Stimulated activated memory B cell treated with anti-CD40 and anti-IgM and Interleukin-4, amounts not matched to agents 10 μg/mL and 1 μg/mL and 100 μg/mL, for 72 hours (primary cell): ENCODE data around the gene SLC11A2.

Experiments used
- ATAC-seq: fragments of 150-1000 bp; cut with Tn5 transposase; 2 replicates; pipeline ENCODE4 v1.10.0; 2021
- H3K27ac Mint-ChIP-seq: one replicate; pipeline ENCODE4 v1.8.0; 2022; ENCODE audit warnings: mild to moderate bottlenecking, mixed read lengths
- H3K27me3 Mint-ChIP-seq: one replicate; pipeline ENCODE4 v1.8.0; 2022; ENCODE audit warnings: mixed read lengths
- H3K36me3 Mint-ChIP-seq: one replicate; pipeline ENCODE4 v1.8.0; 2022; ENCODE audit warnings: mixed read lengths
- H3K4me1 Mint-ChIP-seq: one replicate; pipeline ENCODE4 v1.8.0; 2022; ENCODE audit warnings: mixed read lengths
- H3K4me3 Mint-ChIP-seq: one replicate; pipeline ENCODE4 v1.8.0; 2022; ENCODE audit warnings: mild to moderate bottlenecking, moderate library complexity, mixed read lengths
- H3K9me3 Mint-ChIP-seq: one replicate; pipeline ENCODE4 v1.8.0; 2022; ENCODE audit warnings: mixed read lengths

SLC11A2 gene

GRCh38 chr12:51025836-51026638, at the start of gene SLC11A2:
TSS of gene SLC11A2 (minus strand) at chr12:51026384. CDS start at chr12:51010728, 15,656 bp downstream.
- Mint-ChIP-seq H3K36me3 (no peaks in the 10 kb centered on the region), H3K27ac (peak within 1 kb of the TSS; percentile 86), H3K9me3 (no peaks in the 10 kb centered on the region), H3K4me1 (peaks cover 34% of the 10 kb centered on the region), H3K4me3 (peak within 1 kb of the TSS; percentile 95), H3K27me3 (no peaks in the 10 kb centered on the region)
- ATAC-seq = peak; percentile 99

- Mint-ChIP-seq H3K9me3 (no peaks in the 10 kb centered on the region), H3K4me3 (no peak overlapping the region), H3K36me3 (peaks cover 25% of the 10 kb centered on the region), H3K27me3 (no peaks in the 10 kb centered on the region), H3K27ac (no peak overlapping the region), H3K4me1 (peaks cover 1% of the 10 kb centered on the region)
- ATAC-seq = no peak
These were observed 49.2 kb upstream of the SLC11A2 start for GRCh38 chr12:51075390-51075789.

DNA sequence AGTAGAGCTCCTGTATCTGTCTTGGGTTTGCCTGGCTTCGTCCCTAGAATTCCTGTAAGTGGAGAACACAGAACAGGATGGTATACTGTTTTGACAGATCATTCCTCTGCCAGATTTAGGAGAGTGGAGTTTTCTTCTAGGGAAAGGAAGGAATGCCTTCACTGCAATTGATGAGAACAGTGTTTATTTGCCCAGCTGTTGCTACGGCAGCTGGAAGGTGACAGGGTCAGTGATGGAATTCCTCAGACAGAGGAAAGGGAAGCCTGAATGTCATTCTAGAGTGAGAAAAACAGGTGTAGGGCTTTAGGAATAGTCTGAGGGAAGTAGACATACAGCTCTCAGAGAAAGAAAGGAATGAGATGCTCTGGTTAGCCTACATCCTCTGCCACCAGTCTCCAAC, 45.5 kb upstream of the SLC11A2 start:
- H3K27me3 Mint-ChIP-seq = no peaks in the 10 kb centered on the region
- H3K4me3 Mint-ChIP-seq = no peak overlapping the region
- H3K4me1 Mint-ChIP-seq = no peaks in the 10 kb centered on the region
- H3K27ac Mint-ChIP-seq = no peak overlapping the region
- H3K9me3 Mint-ChIP-seq = no peaks in the 10 kb centered on the region
- no peak for ATAC-seq
- H3K36me3 Mint-ChIP-seq = peaks cover 34% of the 10 kb centered on the region

GRCh38 chr12:51070004-51070403, 43.8 kb upstream of the SLC11A2 start:
- Mint-ChIP-seq H3K4me3 (no peak overlapping the region), H3K27ac (no peak overlapping the region), H3K36me3 (peaks cover 34% of the 10 kb centered on the region), H3K9me3 (no peaks in the 10 kb centered on the region), H3K4me1 (no peaks in the 10 kb centered on the region), H3K27me3 (no peaks in the 10 kb centered on the region)
- no peak for ATAC-seq

- Mint-ChIP-seq H3K4me3 (no peak overlapping the region), H3K27ac (no peak overlapping the region), H3K9me3 (no peaks in the 10 kb centered on the region), H3K36me3 (peaks cover 33% of the 10 kb centered on the region), H3K4me1 (no peaks in the 10 kb centered on the region), H3K27me3 (no peaks in the 10 kb centered on the region)
- no peak for ATAC-seq
These were observed 41.6 kb upstream of the SLC11A2 start for GRCh38 chr12:51067771-51068170.

GRCh38 chr12:51067229-51067628, 41.0 kb upstream of the SLC11A2 start:
- ATAC-seq = no peak
- H3K27me3 Mint-ChIP-seq = no peaks in the 10 kb centered on the region
- H3K9me3 Mint-ChIP-seq = no peaks in the 10 kb centered on the region
- peaks cover 32% of the 10 kb centered on the region for H3K36me3 Mint-ChIP-seq
- no peak overlapping the region for H3K4me3 Mint-ChIP-seq
- no peaks in the 10 kb centered on the region for H3K4me1 Mint-ChIP-seq
- H3K27ac Mint-ChIP-seq = no peak overlapping the region

- H3K36me3 Mint-ChIP-seq = peaks cover 26% of the 10 kb centered on the region
- H3K9me3 Mint-ChIP-seq = no peaks in the 10 kb centered on the region
- H3K27me3 Mint-ChIP-seq = no peaks in the 10 kb centered on the region
- no peaks in the 10 kb centered on the region for H3K4me1 Mint-ChIP-seq
- no peak for ATAC-seq
- H3K27ac Mint-ChIP-seq = no peak overlapping the region
- no peak overlapping the region for H3K4me3 Mint-ChIP-seq
These were observed 39.3 kb upstream of the SLC11A2 start for GRCh38 chr12:51065530-51065929.

- H3K27ac Mint-ChIP-seq = peak overlapping the region; percentile 30
- H3K4me1 Mint-ChIP-seq = no peaks in the 10 kb centered on the region
- H3K4me3 Mint-ChIP-seq = no peak overlapping the region
- peaks cover 35% of the 10 kb centered on the region for H3K36me3 Mint-ChIP-seq
- no peaks in the 10 kb centered on the region for H3K9me3 Mint-ChIP-seq
- no peak for ATAC-seq
- H3K27me3 Mint-ChIP-seq = no peaks in the 10 kb centered on the region
These were observed 36.6 kb upstream of the SLC11A2 start for GRCh38 chr12:51062631-51063397.

GRCh38 chr12:51059086-51059485, 32.9 kb upstream of the SLC11A2 start:
- H3K27me3 Mint-ChIP-seq = no peaks in the 10 kb centered on the region
- H3K4me1 Mint-ChIP-seq = no peaks in the 10 kb centered on the region
- no peak overlapping the region for H3K4me3 Mint-ChIP-seq
- peaks cover 25% of the 10 kb centered on the region for H3K36me3 Mint-ChIP-seq
- no peak for ATAC-seq
- no peaks in the 10 kb centered on the region for H3K9me3 Mint-ChIP-seq
- no peak overlapping the region for H3K27ac Mint-ChIP-seq

- Mint-ChIP-seq H3K4me1 (peaks cover 8% of the 10 kb centered on the region), H3K9me3 (no peaks in the 10 kb centered on the region), H3K27ac (no peak overlapping the region), H3K27me3 (no peaks in the 10 kb centered on the region), H3K4me3 (no peak overlapping the region), H3K36me3 (peaks cover 37% of the 10 kb centered on the region)
- no peak for ATAC-seq
These were observed 30.1 kb upstream of the SLC11A2 start for GRCh38 chr12:51056242-51056641.

GRCh38 chr12:51055060-51055459, 28.9 kb upstream of the SLC11A2 start:
- no peak overlapping the region for H3K27ac Mint-ChIP-seq
- H3K4me1 Mint-ChIP-seq = peaks cover 8% of the 10 kb centered on the region
- no peak for ATAC-seq
- H3K9me3 Mint-ChIP-seq = no peaks in the 10 kb centered on the region
- H3K4me3 Mint-ChIP-seq = no peak overlapping the region
- peaks cover 32% of the 10 kb centered on the region for H3K36me3 Mint-ChIP-seq
- no peaks in the 10 kb centered on the region for H3K27me3 Mint-ChIP-seq

- Mint-ChIP-seq H3K4me1 (peaks cover 28% of the 10 kb centered on the region), H3K9me3 (no peaks in the 10 kb centered on the region), H3K27ac (no peak overlapping the region), H3K27me3 (no peaks in the 10 kb centered on the region), H3K36me3 (peaks cover 23% of the 10 kb centered on the region), H3K4me3 (no peak overlapping the region)
- no peak for ATAC-seq
These were observed 25.6 kb upstream of the SLC11A2 start for GRCh38 chr12:51051787-51052186.

DNA sequence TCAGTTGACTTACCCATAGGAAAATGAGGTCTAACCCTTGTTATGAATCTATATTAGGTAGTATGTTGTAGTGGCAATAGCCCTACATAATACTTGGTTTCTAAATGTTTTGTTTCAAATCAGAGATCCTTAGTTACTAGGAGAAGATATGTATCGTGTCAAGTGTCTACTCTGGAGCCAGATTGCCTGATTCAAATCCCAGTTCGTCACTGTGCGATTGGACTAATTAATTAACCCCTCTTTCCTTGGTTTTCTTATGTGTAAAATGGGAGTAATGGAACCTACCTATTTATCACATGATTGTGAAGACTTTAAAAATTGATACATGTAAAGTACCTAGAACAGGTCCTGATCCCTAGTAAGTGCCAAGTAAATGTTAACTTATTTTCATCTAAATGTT, 23.3 kb upstream of the SLC11A2 start:
- H3K36me3 Mint-ChIP-seq = peaks cover 18% of the 10 kb centered on the region
- no peaks in the 10 kb centered on the region for H3K9me3 Mint-ChIP-seq
- H3K27ac Mint-ChIP-seq = peak overlapping the region; percentile 92
- H3K4me3 Mint-ChIP-seq = peak overlapping the region; percentile 97
- H3K27me3 Mint-ChIP-seq = no peaks in the 10 kb centered on the region
- H3K4me1 Mint-ChIP-seq = peaks cover 28% of the 10 kb centered on the region
- ATAC-seq = no peak

- Mint-ChIP-seq H3K27ac (peak overlapping the region; percentile 92), H3K4me1 (peaks cover 28% of the 10 kb centered on the region), H3K36me3 (peaks cover 18% of the 10 kb centered on the region)
These were observed 22.6 kb upstream of the SLC11A2 start for GRCh38 chr12:51048661-51049251.

GRCh38 chr12:51047655-51048540, 21.7 kb upstream of the SLC11A2 start, which contains the start of gene LETMD1:
TSS of gene LETMD1 (plus strand) at chr12:51048327. CDS start at chr12:51048357, 30 bp downstream.
- Mint-ChIP-seq H3K4me1 (peaks cover 28% of the 10 kb centered on the region), H3K36me3 (peaks cover 15% of the 10 kb centered on the region), H3K27ac (peak within 1 kb of the TSS; percentile 92), H3K4me3 (peak within 1 kb of the TSS; percentile 97), H3K9me3 (no peaks in the 10 kb centered on the region), H3K27me3 (no peaks in the 10 kb centered on the region)
- peak; percentile 99 for ATAC-seq

More at GRCh38 chr12:51048661-51049251, 22.6 kb upstream of the SLC11A2 start:
- Mint-ChIP-seq H3K27me3 (no peaks in the 10 kb centered on the region), H3K9me3 (no peaks in the 10 kb centered on the region), H3K4me3 (peak overlapping the region; percentile 97)
- ATAC-seq = no peak
